Hindlimb muscle (tissue), 1 donor: ENCODE results near the gene ELP1. TPM values are rescaled to one million over a fixed set of nuclear protein-coding genes. Genes with fewer than 3 reads are reported as not detected.
"Not testable (repeated sequence)": the region's sequence is repeated elsewhere in the genome, so short reads cannot be mapped to it uniquely, and the experiment has no call there.

ENCODE experiments used
- DNase-seq: peaks from one replicate; pipeline ENCODE4 v3.0.0-alpha.2; 2013
- polyA plus RNA-seq: library from polyadenylated mRNA; unstranded; fragments of 120-200 nt; gene quantifications from one replicate; pipeline ENCODE4 v1.2.1, GENCODE V29; 2013; ENCODE audit not compliant: insufficient read length

Gene ELP1, protein sequence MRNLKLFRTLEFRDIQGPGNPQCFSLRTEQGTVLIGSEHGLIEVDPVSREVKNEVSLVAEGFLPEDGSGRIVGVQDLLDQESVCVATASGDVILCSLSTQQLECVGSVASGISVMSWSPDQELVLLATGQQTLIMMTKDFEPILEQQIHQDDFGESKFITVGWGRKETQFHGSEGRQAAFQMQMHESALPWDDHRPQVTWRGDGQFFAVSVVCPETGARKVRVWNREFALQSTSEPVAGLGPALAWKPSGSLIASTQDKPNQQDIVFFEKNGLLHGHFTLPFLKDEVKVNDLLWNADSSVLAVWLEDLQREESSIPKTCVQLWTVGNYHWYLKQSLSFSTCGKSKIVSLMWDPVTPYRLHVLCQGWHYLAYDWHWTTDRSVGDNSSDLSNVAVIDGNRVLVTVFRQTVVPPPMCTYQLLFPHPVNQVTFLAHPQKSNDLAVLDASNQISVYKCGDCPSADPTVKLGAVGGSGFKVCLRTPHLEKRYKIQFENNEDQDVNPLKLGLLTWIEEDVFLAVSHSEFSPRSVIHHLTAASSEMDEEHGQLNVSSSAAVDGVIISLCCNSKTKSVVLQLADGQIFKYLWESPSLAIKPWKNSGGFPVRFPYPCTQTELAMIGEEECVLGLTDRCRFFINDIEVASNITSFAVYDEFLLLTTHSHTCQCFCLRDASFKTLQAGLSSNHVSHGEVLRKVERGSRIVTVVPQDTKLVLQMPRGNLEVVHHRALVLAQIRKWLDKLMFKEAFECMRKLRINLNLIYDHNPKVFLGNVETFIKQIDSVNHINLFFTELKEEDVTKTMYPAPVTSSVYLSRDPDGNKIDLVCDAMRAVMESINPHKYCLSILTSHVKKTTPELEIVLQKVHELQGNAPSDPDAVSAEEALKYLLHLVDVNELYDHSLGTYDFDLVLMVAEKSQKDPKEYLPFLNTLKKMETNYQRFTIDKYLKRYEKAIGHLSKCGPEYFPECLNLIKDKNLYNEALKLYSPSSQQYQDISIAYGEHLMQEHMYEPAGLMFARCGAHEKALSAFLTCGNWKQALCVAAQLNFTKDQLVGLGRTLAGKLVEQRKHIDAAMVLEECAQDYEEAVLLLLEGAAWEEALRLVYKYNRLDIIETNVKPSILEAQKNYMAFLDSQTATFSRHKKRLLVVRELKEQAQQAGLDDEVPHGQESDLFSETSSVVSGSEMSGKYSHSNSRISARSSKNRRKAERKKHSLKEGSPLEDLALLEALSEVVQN (N-terminal part only)
- polyA plus RNA-seq = 32.9 TPM

DNA sequence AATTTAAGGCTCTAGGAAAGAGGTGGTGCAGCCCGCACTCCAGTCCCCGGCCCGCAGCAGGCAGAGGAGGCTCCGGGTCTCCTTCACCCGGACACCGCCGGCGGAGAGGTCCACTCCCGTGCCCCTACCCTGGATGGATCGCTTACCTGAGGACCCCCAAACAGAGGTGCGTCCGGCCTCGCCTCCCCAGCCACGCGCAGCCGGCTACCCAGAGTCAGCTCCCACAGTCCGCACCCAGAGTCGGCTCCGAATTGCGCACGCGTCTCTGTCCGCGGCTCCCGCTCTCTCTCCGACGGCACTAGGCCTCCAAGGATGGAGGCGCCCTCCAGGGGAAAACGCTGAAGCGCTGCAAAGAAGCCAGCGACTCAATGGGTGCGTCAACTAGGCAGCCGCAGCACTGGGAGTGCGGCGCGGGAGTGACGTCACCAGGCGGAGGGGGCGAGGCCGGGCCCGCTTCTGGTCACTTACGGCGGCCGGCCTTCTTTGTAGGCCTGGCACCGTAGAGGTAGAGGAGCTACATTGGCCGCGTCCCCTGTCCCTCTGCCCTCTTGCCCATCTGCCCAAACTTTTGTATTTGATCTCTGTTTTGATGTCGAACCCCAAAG lies at the start of gene ELP1:
ELP1 (minus strand) TSS at position 407 of the 605 bp plus-strand sequence. CDS start 2,978 bp downstream, outside the sequence.
- DNase-seq = peak; percentile 92

DNA sequence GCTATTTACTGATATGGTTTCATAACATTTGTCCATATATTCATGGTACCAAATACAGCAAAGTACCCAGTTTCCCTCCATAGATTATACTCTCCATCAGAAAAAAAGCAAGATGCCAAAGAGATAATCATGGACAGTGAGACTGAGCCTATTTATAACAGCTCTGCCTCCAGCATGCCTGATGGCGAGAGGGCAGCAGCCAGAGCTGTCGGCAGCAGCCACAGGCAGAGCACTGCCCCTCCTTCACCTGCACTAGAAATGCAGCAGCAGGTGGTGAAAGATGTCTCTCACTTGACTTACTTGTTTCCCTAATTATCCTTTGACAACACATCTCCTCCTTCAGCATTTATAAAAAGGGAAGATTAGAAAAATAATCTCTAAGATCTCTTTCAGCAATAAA lies 47.0 kb upstream of the ELP1 start:
- no peak for DNase-seq

DNA sequence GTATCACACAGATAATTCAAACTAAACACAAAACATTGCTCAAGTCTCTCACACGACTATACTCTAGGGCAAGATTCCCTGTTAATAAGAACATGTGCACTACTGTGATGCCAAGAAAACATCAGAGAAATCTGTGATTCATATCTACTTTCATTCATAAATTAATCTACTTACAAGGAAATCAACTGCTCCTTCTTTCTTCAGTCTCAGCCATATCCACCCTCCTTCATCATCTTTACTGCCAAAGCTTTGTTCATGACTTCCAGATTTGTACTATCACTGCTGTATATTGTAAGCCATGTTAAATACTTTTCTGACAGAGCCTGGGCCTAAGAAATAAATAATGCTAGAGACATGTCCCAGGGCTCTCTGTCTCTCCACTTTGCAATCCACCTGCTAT lies 44.3 kb upstream of the ELP1 start:
- DNase-seq = no peak

DNA sequence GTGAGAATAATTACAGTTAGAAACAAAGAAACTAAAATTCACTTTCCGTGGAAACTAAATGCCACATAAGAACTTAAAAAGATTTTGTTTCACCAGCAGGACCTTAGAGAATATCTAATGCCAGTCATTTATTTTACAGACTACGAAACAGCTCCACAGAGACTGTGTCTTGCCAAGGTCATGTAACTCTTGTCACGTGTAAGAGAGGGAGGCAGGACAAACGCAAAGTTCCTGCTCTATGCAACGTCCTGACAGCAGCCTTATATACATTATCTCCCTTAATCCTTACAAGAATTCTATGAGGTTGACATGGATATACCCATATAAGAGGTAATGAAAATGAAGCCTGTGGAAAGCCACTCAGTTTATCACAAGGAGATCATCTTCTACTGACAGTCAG lies 40.0 kb upstream of the ELP1 start:
- no peak for DNase-seq

DNA sequence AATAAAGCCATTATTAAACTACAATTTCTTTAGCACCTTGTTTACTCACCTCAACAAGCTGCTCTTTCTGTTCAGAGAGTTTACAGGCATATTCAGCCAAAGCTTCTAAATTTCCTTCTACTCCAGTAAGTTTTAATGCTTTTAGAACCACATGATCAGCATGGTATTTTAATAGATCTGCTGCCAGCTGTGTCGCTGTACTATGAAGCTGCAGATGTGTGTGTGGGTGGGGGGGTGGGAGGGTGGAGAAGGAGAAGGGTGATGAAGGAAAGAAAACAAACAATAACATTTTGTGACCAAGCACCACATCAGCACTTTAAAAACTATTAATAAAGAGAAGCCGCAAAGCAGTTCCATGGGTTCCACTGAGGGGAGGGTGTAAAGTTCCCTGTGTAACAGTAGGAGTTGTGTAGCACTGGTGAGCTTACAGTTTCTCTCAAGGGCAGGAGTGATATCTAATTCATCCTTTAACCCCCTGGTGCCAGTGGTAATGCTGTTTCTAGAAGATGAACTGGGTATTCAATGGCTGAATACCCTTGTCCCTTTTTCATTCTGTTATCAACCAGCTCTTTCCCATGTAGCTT lies 38.8 kb upstream of the ELP1 start:
- DNase-seq = no peak

DNA sequence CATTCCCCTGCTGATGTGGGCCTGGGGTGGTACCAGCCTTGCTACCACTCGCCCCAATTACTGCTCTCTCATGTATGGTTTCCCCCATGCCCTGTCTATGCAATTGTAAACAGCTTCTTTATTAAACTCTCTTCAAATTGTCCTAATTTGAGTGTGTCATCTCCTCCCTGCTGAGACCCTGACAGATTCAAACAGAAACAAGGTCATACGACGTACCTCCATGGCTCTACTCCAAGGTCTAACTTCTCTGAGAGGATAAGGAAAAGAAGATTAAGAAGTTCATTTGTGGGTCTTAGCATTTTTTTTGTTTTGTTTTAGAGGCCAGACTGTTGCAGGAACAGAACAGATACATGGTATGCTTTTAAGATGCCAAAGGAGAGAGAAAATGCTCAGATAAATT lies 38.3 kb upstream of the ELP1 start:
- DNase-seq = no peak

DNA sequence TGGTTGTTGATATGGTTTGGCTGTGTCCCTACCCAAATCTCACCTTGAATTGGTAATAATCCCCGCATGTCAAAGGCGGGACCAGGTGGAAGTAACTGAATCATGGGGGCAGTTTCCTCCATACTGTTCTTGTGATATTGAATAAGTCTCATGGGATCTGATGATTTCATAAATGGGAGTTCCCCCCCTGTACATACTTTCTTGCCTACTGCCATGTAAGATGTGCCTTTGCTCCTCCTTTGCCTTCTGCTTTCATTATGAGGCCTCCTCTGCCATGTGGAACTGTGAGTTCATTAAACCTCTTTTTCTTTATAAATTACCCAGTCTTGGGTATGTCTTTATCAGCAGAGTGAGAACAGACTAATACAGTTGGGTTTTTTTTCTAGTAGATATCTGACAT lies 37.5 kb upstream of the ELP1 start:
- not testable (repeated sequence) for DNase-seq

DNA sequence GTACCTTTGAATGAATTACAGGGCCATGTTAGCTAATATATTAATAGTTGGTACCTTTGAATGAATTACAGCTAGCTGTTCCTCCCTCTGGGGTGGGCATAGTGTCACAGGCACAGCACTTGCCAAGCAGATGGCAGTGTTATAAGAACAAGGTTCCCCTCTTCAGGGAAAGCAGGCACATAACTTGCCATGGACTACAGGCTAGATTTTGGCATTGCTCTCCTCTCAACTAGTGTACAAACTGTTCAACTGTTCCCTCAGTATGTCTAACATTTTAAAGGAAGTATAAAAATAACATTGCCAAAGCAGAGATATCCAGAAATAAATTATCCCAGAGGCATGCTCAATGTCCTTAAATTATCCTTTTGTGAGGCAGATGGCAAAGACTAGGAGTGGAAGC lies 34.0 kb upstream of the ELP1 start:
- DNase-seq = no peak

DNA sequence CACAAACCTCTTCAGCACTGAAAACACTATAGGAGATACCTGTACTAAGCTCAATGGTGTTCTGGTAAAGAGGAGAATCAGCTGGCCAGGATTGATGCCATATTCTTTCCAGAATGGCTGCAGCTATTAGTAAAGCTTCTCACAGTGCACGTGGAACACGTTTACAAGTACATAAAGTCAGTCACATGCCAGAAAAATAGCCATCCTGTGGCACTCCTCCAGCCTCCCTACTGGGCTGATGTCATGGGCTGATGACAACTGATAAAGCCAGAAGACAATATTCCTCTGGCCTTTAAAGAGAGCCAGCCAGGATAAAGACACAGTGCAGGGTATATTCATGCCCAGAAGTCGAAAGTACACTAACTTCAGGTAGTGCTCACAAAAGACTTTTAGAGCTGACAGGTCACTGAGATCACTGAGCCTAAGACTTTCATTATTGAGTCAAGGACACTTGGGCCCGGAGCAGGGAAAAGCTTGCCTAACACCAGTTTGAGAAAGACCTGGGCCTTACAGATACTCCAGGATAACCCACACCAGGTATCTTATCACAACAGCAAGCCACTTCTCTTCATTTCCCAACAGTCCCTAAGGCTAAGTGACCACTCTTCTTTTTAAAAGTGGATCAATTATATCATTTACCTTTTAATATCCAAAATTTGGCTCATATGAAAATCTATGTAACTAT lies 29.7 kb upstream of the ELP1 start:
- no peak for DNase-seq

DNA sequence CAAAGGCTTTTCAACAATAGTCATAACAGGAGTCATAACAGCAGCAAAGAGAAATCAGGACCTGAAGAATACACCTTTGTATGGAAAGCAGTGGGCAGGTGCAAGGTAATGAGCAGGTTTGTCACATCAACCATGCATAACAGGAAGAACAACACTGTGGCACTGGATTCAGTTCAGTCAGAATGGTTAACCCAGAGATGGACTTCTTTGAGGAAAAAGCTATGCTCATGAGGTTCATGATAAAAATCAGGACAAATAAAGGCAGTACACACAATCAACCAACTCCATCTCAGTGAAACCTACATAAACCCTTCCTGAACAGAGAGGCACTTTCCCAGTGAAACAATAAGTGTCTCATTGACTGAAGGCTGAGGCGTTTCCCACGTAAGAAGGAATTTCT lies 27.2 kb upstream of the ELP1 start:
- DNase-seq = no peak

DNA sequence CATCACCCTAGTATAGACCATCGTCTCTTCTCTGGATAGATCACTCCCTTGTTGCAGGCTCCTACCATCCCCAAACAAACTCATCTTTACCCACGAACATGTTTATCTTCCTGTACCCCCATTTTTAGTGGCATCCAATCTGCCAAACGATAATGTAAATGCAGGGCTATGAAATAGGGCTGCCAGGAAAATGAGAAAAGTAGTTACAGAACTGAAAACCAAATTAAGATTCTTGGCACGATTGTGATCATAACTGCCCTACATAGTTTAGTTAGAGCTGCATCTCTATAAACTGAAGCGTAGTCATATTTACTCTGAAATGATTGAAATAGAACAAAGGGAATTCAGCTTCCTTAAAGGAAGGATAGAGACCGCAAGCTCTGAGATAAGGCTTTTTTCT lies 26.4 kb upstream of the ELP1 start:
- no peak for DNase-seq

DNA sequence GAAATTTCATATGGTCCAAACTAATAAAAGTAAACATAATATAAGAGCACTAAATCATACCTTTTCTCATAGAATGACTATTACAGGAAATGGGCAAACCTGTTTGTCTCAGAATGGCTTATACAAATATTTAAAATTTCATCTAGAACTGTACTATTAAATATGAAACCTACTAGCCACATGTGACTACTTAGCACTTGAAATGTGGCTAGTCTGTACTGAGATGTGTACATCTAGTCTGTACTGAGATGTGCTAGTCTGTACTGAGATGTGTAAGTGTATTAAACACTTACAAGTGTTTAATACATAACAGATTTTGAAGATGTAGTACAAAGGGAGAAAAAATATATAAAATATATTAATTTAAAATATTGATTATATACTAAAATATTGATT lies 22.7 kb upstream of the ELP1 start:
- DNase-seq = no peak

DNA sequence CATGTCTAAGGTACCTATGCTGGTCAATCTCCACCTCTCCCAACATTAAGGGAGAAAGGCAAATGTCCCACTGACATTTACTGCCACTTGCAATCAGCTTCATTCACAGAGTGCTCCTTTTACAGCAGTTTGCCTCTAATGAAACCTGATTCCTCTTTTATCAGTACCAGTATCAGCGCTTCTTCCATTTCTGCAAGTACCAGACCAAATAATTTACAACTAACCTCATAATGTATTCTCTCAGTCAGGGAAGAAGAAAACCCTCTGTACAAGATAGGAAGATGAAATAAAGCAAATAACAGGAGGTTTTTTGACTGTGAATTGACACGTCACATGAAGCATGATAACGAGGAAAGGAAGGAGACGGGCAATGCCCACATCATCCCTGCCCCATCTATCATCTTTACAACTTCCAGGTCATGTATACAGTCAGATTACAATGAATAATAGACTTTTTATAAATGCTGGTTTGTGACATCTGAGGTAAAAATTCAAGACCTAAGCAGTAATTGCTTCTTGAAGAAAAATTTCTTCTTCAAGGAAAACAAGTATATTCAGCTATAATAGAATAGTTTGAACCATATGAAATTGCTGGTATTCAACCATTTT lies 22.2 kb upstream of the ELP1 start:
- DNase-seq = no peak

DNA sequence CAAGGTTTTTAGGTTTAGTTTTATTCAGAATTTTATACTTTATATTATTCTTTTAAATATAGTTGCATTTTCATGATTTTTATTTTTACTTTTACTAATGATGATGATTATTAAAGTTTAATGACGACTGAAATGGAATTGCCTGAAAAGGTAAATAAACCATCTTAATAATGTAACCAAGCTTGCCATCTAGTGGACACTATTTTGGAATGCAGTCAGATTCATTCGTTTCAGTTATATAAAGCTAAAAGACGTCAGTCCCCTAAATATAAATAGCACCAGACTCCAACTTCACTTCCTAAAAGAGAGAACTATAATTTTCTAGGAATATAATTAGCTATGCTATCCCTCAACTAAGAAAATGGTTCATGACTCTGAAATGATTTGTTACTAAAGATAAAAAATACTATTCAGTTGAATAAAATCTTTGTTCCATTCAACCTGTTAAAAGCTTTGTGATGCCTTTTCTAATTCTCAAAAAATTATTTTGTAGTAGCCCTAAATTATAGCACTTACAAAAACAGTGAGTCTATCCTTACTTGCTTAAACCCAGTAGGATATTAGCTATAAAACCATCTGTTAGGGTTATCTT lies 20.2 kb upstream of the ELP1 start:
- DNase-seq = no peak

DNA sequence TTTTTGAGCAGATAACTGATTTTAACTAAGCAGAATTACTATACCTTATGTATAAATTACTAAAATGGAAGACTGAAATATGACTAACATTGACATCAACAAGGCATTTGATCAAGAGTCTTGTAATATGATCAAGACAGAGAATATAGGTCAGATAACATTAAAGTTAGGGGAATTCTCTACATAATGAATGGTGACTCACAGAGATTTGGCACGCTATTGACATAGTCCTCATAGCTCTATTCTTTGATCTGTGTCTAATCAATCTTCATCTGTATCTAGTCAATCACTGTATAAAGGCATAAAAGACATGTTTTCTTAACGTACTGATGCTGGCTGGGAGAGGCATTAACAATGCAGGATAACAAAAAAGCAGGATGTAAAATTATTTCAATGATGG lies 17.7 kb upstream of the ELP1 start:
- DNase-seq = no peak

DNA sequence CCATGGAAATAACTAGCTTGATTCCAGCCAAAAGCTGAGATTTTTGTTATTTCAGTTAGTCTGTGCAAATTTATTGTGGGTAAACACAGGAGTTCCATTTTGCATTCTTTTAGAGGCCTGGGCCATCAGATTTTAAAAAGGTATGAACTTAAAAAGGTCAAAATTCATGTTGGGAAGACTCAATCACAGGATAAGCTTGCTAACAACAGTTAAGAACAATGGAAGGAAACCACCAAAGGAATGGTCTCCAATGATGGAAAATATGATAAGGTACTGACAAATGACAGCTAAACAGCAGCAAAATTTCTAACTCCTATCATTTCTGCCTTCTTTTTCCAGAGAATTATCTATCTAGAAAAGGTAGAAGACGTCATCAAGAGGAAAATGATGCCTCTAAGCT lies 16.2 kb upstream of the ELP1 start:
- no peak for DNase-seq

DNA sequence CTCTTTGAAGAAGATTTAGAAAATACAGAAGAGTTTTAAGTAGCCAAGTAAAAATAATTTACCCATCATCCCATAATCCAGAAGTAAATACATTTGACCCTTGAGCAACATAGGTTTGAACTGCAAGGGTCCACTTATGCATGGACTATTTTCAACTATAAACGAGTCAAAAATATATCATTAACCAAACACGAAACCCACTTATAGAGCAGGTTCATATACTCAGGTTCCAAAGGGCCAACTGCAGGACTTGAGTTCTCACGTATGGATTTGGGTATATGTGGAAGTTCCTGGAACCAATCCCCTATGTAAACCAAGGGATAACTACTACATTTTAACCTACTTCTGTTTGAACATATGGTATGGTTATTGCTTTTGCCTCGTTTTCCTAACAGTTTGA lies 6.1 kb upstream of the ELP1 start:
- no peak for DNase-seq

DNA sequence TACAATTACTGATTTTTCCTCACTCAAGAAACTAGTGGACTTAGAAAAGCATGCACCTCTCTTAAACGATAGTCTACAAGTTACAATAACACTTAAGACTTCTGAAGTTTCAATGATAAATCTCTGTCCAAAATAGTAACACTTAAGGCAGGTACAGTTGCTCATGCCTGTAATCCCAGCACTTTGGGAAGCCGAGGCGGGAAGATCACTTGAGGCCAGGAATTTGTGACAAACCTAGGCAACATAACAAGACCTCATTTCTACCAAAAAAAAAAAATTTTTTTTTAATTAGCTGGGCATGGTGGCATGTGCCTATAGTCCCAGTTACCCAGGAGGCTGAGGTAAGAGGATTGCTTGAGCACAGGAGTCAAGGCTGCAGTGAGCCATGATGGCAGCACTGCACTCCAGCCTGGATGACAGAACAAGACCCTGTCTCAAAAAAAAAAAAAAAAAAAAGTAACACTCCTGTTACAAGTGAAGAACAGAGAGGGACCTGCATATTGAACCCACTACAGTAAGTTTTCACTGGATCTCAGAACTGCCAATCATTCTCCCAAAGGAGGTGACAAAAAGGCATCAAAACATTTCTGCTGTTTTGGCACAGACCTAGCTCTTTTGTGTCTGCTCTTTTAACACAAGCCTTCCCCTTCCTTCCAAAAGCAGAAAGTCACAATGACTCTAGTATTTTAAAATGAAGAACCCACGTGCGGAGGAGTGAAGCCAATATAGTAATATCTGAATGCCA lies 3.8 kb upstream of the ELP1 start:
- DNase-seq = no peak

DNA sequence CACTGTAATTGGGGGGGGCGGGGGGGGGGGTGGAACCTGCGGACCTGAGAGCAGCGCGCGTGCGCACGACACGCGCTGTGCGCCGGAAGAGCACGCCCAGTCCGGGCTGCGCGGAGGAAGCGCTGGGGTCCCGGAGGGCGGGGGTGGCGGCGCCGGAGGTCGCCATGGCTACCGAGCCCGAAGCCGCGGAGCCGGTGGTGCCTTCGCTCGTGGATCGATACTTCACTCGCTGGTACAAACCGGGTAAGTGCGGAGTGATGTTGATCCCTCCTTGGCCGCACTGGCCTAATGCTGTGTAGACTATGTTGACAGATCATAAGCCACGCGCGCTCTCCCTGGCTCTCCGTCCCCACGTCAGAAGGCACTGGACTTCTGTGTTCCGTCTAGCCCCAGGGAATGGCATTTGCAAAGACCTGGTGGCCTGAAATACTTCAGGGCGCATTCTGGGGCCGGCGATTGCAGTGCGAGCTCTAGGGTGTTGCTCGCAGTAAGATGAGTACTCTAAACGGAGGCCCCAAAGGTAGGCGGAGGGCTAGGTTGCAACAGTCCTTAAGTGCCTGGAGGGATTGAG lies 484 bp upstream of the ELP1 start, which contains the start of gene ABITRAM:
ABITRAM (plus strand) TSS at position 78 of the 571 bp plus-strand sequence; CDS start at position 165, 87 bp downstream.
- DNase-seq = peak; percentile 92
